ENCODE measurements around the gene FBXO10.

The FBXO10 gene

DNA sequence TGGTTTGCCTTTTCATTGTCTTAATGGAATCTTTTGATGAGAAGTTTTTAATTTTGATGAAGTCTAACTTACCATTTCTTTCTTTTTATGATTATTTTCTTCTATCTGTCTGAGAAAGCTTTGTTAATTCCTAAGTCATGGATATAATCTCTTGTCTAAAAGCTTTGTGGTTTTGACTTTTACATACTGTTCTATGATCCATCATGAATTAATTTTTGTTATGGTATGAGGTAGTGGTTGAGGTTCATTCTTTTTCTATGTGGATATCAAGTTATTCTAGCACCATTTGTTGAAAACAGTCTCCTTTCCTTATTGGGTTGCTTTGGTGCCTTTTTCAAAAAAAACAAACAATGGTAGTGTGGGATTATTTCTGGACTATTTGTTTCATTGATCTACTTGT is 20.4 kb downstream of the FBXO10 start:
- H3K36me3 ChIP-seq (ENCODE audit: insufficient read depth, low read length) = no peaks in the 10 kb centered on the region
- H3K79me2 ChIP-seq (ENCODE audit: insufficient read depth, low read length) = 0 out of 2 replicates have a peak, but pooled peaks cover 7% of the 10 kb centered on the region
- H2AFZ ChIP-seq (ENCODE audit: low read length) = no peak overlapping the region
- no peak for TF ChIP-seq EZH2phosphoT487 (IDR thresholded peaks at IDR 0.05; ENCODE audit: borderline replicate concordance)
- TF ChIP-seq, protein P1, sequence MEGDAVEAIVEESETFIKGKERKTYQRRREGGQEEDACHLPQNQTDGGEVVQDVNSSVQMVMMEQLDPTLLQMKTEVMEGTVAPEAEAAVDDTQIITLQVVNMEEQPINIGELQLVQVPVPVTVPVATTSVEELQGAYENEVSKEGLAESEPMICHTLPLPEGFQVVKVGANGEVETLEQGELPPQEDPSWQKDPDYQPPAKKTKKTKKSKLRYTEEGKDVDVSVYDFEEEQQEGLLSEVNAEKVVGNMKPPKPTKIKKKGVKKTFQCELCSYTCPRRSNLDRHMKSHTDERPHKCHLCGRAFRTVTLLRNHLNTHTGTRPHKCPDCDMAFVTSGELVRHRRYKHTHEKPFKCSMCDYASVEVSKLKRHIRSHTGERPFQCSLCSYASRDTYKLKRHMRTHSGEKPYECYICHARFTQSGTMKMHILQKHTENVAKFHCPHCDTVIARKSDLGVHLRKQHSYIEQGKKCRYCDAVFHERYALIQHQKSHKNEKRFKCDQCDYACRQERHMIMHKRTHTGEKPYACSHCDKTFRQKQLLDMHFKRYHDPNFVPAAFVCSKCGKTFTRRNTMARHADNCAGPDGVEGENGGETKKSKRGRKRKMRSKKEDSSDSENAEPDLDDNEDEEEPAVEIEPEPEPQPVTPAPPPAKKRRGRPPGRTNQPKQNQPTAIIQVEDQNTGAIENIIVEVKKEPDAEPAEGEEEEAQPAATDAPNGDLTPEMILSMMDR (conservative IDR thresholded peaks at IDR 0.05; ENCODE audit: low read length) = no peak
- no peaks in the 10 kb centered on the region for H3K27me3 ChIP-seq (ENCODE audit: insufficient read depth, low read length, poor library complexity, severe bottlenecking)
- no peaks in the 10 kb centered on the region for H3K9me2 ChIP-seq (replicated peaks; ENCODE audit: low read depth, low read length)
- H3K4me1 ChIP-seq (ENCODE audit: insufficient read depth, low read length, poor library complexity, severe bottlenecking) = no peaks in the 10 kb centered on the region
- no peaks in the 10 kb centered on the region for H4K20me1 ChIP-seq (ENCODE audit: insufficient read depth, low read length, poor library complexity, severe bottlenecking)
- H3K9me3 ChIP-seq (ENCODE audit: insufficient read depth, low read depth, low read length) = no peaks in the 10 kb centered on the region
- no peaks in the 10 kb centered on the region for H3F3A ChIP-seq (ENCODE audit: low read depth)
- H3K4me3 ChIP-seq (ENCODE audit: low read length, poor library complexity, severe bottlenecking) = no peak overlapping the region
- no peak overlapping the region for H3K4me2 ChIP-seq (ENCODE audit: low read depth, low read length, poor library complexity, severe bottlenecking)
- no peak overlapping the region for H3K9ac ChIP-seq (ENCODE audit: low read depth, low read length, poor library complexity, severe bottlenecking)

DNA sequence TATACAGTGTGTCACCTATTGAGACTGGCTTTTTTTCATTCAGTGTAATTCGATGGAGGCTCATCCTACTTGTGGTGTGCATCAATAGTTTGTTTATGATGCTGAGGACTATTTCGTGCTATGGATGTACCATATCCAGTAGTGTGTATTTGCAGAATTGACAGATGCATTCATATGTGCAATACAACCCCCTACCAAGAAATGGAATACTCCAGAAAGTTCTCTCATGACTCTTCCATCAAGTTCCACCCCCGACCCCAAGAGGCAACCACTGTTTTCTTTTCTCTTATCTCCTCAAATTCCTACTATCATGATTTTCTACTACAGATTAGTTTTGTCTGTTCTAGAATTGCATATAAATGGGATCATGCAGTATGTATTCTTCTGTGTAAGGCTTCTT is 21.9 kb downstream of the FBXO10 start:
- Histone ChIP-seq H4K20me1 (ENCODE audit: insufficient read depth, low read length, poor library complexity, severe bottlenecking) (no peaks in the 10 kb centered on the region), H3K36me3 (ENCODE audit: insufficient read depth, low read length) (no peaks in the 10 kb centered on the region), H3K27me3 (ENCODE audit: insufficient read depth, low read length, poor library complexity, severe bottlenecking) (no peaks in the 10 kb centered on the region), H3K79me2 (ENCODE audit: insufficient read depth, low read length) (0 out of 2 replicates have a peak, but pooled peaks cover under 1% of the 10 kb centered on the region), H3K9me3 (ENCODE audit: insufficient read depth, low read depth, low read length) (no peaks in the 10 kb centered on the region), H3K4me3 (ENCODE audit: low read length, poor library complexity, severe bottlenecking) (no peak overlapping the region), H2AFZ (ENCODE audit: low read length) (no peak overlapping the region), H3F3A (ENCODE audit: low read depth) (no peaks in the 10 kb centered on the region), H3K9ac (ENCODE audit: low read depth, low read length, poor library complexity, severe bottlenecking) (no peak overlapping the region), H3K9me2 (replicated peaks; ENCODE audit: low read depth, low read length) (no peaks in the 10 kb centered on the region), H3K4me2 (ENCODE audit: low read depth, low read length, poor library complexity, severe bottlenecking) (no peak overlapping the region), H3K4me1 (ENCODE audit: insufficient read depth, low read length, poor library complexity, severe bottlenecking) (peaks cover 4% of the 10 kb centered on the region)
- TF ChIP-seq, protein P1 (conservative IDR thresholded peaks at IDR 0.05; ENCODE audit: low read length) = no peak
- no peak for TF ChIP-seq EZH2phosphoT487 (IDR thresholded peaks at IDR 0.05; ENCODE audit: borderline replicate concordance)

DNA sequence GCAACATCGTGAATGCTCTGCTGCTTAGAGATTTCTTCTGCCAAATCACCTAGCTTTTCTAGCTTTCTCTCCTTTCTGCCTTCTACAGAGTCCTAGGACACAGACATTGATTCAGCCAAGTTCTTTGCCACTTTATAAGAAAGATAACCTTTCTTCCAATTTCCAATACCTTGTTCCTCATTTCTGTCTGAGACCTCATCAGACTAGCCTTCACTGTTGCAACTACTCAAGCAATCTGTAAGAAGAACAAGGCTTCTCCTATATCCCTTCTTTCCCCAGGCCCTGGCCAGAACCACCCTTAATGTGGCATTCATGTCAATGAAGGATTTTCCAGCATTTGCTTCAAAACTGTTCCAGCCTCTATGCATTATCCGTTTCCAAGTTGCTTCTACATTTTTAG is 24.3 kb downstream of the FBXO10 start:
- Histone ChIP-seq H3K4me3 (ENCODE audit: low read length, poor library complexity, severe bottlenecking) (no peak overlapping the region), H3K9ac (ENCODE audit: low read depth, low read length, poor library complexity, severe bottlenecking) (no peak overlapping the region), H3K79me2 (ENCODE audit: insufficient read depth, low read length) (no peaks in the 10 kb centered on the region), H3K4me2 (ENCODE audit: low read depth, low read length, poor library complexity, severe bottlenecking) (no peak overlapping the region), H3K4me1 (ENCODE audit: insufficient read depth, low read length, poor library complexity, severe bottlenecking) (peaks cover 4% of the 10 kb centered on the region), H3K27me3 (ENCODE audit: insufficient read depth, low read length, poor library complexity, severe bottlenecking) (no peaks in the 10 kb centered on the region), H3K36me3 (ENCODE audit: insufficient read depth, low read length) (no peaks in the 10 kb centered on the region), H3K9me3 (ENCODE audit: insufficient read depth, low read depth, low read length) (no peaks in the 10 kb centered on the region), H2AFZ (ENCODE audit: low read length) (no peak overlapping the region), H3F3A (ENCODE audit: low read depth) (no peaks in the 10 kb centered on the region), H4K20me1 (ENCODE audit: insufficient read depth, low read length, poor library complexity, severe bottlenecking) (no peaks in the 10 kb centered on the region), H3K9me2 (replicated peaks; ENCODE audit: low read depth, low read length) (no peaks in the 10 kb centered on the region)
- TF ChIP-seq, protein P1 (conservative IDR thresholded peaks at IDR 0.05; ENCODE audit: low read length) = no peak
- TF ChIP-seq EZH2phosphoT487 (IDR thresholded peaks at IDR 0.05; ENCODE audit: borderline replicate concordance) = no peak
